HG03196 (cell line): ENCODE data around the gene OR1L1.

Source experiments
- ATAC-seq: cut with Tn5 transposase; IDR thresholded peaks from one replicate; pipeline ENCODE4 v1.9.1; 2021; ENCODE audit not compliant: unreplicated experiment

The OR1L1 gene

GRCh38 chr9:122661416-122661815 lies at the start of gene OR1L1:
OR1L1 (plus strand) TSS chr9:122661716; CDS start chr9:122661716, 0 bp downstream.
- no peak for ATAC-seq

- ATAC-seq: no peak
Observed at GRCh38 chr9:122614362-122614761, 47.2 kb upstream of the OR1L1 start, which contains the start of gene OR1Q1. OR1Q1 (plus strand) TSS chr9:122614738; CDS start chr9:122614738, 0 bp downstream.

- no peak for ATAC-seq
Observed at GRCh38 chr9:122619996-122620395, 41.5 kb upstream of the OR1L1 start.

GRCh38 chr9:122642226-122642625 lies 19.3 kb upstream of the OR1L1 start:
- no peak for ATAC-seq

GRCh38 chr9:122656378-122656777 lies 5.1 kb upstream of the OR1L1 start:
- no peak for ATAC-seq

- ATAC-seq: no peak
Observed at GRCh38 chr9:122657527-122657926, 4.0 kb upstream of the OR1L1 start, which contains the start of gene OR1B1. OR1B1 (minus strand) TSS chr9:122657627.

GRCh38 chr9:122672481-122672880 lies 11.0 kb downstream of the OR1L1 start:
- ATAC-seq: no peak

GRCh38 chr9:122684851-122685250 lies 23.3 kb downstream of the OR1L1 start:
- ATAC-seq: no peak

- no peak for ATAC-seq
Observed at GRCh38 chr9:122695696-122696095, 34.2 kb downstream of the OR1L1 start.
